Activated CD8-positive, alpha-beta memory T cell treated with anti-CD3 and anti-CD28 coated beads for 1 hour (primary cell): Measurements from ENCODE around the gene DLG2.
"Not testable (repeated sequence)": the region's sequence is repeated elsewhere in the genome, so short reads cannot be mapped to it uniquely, and the experiment has no call there.

ENCODE experiments used
- DNase-seq, 2 donors: peaks; one replicate each; pipeline ENCODE4 v3.0.0-alpha.2; 2020; ENCODE audit warnings: low read depth in 1 of 2; ENCODE audit errors: extremely low read depth in 1 of 2

Gene DLG2

GRCh38 chr11:85137597-85137996, 489.5 kb downstream of the DLG2 start:
- DNase-seq, result no peak

- no peak for DNase-seq
Measured at GRCh38 chr11:85133636-85134035, 493.5 kb downstream of the DLG2 start.

- no peak for DNase-seq
Measured at GRCh38 chr11:85132851-85133585, 494.1 kb downstream of the DLG2 start.

GRCh38 chr11:85127349-85127748, 499.8 kb downstream of the DLG2 start:
- no peak for DNase-seq

- DNase-seq, result no peak
Measured at GRCh38 chr11:85123752-85124231, 503.4 kb downstream of the DLG2 start.

GRCh38 chr11:85118151-85118550, 509.0 kb downstream of the DLG2 start:
- DNase-seq, result no peak

GRCh38 chr11:85115798-85116197, 511.3 kb downstream of the DLG2 start:
- no peak for DNase-seq

GRCh38 chr11:85114786-85115185, 512.4 kb downstream of the DLG2 start:
- DNase-seq, result no peak

- DNase-seq, result not testable (repeated sequence)
Measured at GRCh38 chr11:85110246-85110645, 516.9 kb downstream of the DLG2 start.

GRCh38 chr11:85109141-85109540, 518.0 kb downstream of the DLG2 start:
- DNase-seq, result no peak

GRCh38 chr11:85105868-85106267, 521.3 kb downstream of the DLG2 start:
- no peak for DNase-seq

GRCh38 chr11:85099522-85099921, 527.6 kb downstream of the DLG2 start:
- no peak for DNase-seq

- no peak for DNase-seq
Measured at GRCh38 chr11:85098996-85099395, 528.1 kb downstream of the DLG2 start.

GRCh38 chr11:85096939-85097338, 530.2 kb downstream of the DLG2 start:
- DNase-seq, result no peak

- no peak for DNase-seq
Measured at GRCh38 chr11:85095239-85095638, 531.9 kb downstream of the DLG2 start.

GRCh38 chr11:85094795-85095194, 532.3 kb downstream of the DLG2 start:
- no peak for DNase-seq

GRCh38 chr11:85089654-85090053, 537.5 kb downstream of the DLG2 start:
- DNase-seq, result no peak

- no peak for DNase-seq
Measured at GRCh38 chr11:85088286-85088685, 538.9 kb downstream of the DLG2 start.

- no peak for DNase-seq
Measured at GRCh38 chr11:85086504-85087284, 540.5 kb downstream of the DLG2 start.

GRCh38 chr11:85076535-85077330, 550.4 kb downstream of the DLG2 start:
- no peak for DNase-seq

- DNase-seq, result no peak
Measured at GRCh38 chr11:85062659-85063058, 564.5 kb downstream of the DLG2 start.
